ENCODE results near the gene MAML2. TPM values are rescaled to one million over a fixed set of nuclear protein-coding genes. Genes with fewer than 3 reads are reported as not detected.

Gene MAML2
- total and polyA plus RNA-seq, 2 experiments from 2014 or later = 2.0 to 7.1 TPM

GRCh38 chr11:96205460-96205809, 137.6 kb downstream of the MAML2 start (continued):
- no peak for TF ChIP-seq REST (IDR thresholded peaks at IDR 0.05; ENCODE audit: unreplicated experiment)
- TF ChIP-seq ETS1 (IDR thresholded peaks at IDR 0.05) = no peak

- H3K27me3 Mint-ChIP-seq (ENCODE audit: insufficient read depth, low read depth, poor library complexity) = peaks cover 4% of the 10 kb centered on the region
- no peak for DNase-seq (ENCODE audit: low spot score)
Observed at GRCh38 chr11:96204721-96205459, 138.1 kb downstream of the MAML2 start.

More at GRCh38 chr11:96204721-96205459, 138.1 kb downstream of the MAML2 start:
- TF ChIP-seq JUNB (IDR thresholded peaks at IDR 0.05; ENCODE audit: unreplicated experiment) (no peak), POLR2AphosphoS5 (IDR thresholded peaks at IDR 0.05; ENCODE audit: low read depth) (no peak), NANOG (IDR thresholded peaks at IDR 0.05; ENCODE audit: borderline replicate concordance) (no peak), EZH2 (IDR thresholded peaks at IDR 0.05; ENCODE audit: low read depth, unreplicated experiment) (no peak), ZNF114 (CRISPR knock-in tag; IDR thresholded peaks at IDR 0.05) (no peak), ETS1 (IDR thresholded peaks at IDR 0.05) (no peak), ZNF331 (CRISPR knock-in tag; IDR thresholded peaks at IDR 0.05; ENCODE audit: low read depth) (no peak), EZH2phosphoT487 (IDR thresholded peaks at IDR 0.05; ENCODE audit: unreplicated experiment) (no peak), ZNF462 (CRISPR knock-in tag; IDR thresholded peaks at IDR 0.05) (no peak)
- TF ChIP-seq, protein P1, sequence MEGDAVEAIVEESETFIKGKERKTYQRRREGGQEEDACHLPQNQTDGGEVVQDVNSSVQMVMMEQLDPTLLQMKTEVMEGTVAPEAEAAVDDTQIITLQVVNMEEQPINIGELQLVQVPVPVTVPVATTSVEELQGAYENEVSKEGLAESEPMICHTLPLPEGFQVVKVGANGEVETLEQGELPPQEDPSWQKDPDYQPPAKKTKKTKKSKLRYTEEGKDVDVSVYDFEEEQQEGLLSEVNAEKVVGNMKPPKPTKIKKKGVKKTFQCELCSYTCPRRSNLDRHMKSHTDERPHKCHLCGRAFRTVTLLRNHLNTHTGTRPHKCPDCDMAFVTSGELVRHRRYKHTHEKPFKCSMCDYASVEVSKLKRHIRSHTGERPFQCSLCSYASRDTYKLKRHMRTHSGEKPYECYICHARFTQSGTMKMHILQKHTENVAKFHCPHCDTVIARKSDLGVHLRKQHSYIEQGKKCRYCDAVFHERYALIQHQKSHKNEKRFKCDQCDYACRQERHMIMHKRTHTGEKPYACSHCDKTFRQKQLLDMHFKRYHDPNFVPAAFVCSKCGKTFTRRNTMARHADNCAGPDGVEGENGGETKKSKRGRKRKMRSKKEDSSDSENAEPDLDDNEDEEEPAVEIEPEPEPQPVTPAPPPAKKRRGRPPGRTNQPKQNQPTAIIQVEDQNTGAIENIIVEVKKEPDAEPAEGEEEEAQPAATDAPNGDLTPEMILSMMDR (conservative IDR thresholded peaks at IDR 0.05; ENCODE audit: low read depth in 2 of 2) = no peak
- no peak overlapping the region for H3K27ac Mint-ChIP-seq
- H3K9me3 Mint-ChIP-seq = no peaks in the 10 kb centered on the region
- Histone ChIP-seq H3K4me1 (ENCODE audit: insufficient read depth) (peaks cover 23% of the 10 kb centered on the region), H3K36me3 (ENCODE audit: insufficient read depth) (no peaks in the 10 kb centered on the region), H3K79me2 (replicated peaks; ENCODE audit: insufficient read depth) (no peaks in the 10 kb centered on the region), H3K9me2 (ENCODE audit: insufficient read depth) (no peaks in the 10 kb centered on the region), H3K4me2 (no peak overlapping the region), H3K27ac (ENCODE audit: low read depth) (no peak overlapping the region), H4K20me1 (replicated peaks; ENCODE audit: insufficient read depth) (no peaks in the 10 kb centered on the region), H3F3A (replicated peaks; ENCODE audit: low read depth) (no peaks in the 10 kb centered on the region), H3K27me3 (ENCODE audit: insufficient read depth) (no peaks in the 10 kb centered on the region), H3K4me3 (no peak overlapping the region), H2AFZ (no peak overlapping the region)
- no peaks in the 10 kb centered on the region for H3K36me3 Mint-ChIP-seq (ENCODE audit: low read depth)
- peaks cover 37% of the 10 kb centered on the region for H3K4me1 Mint-ChIP-seq
- no peak overlapping the region for H3K4me3 Mint-ChIP-seq
- no peak for ATAC-seq

Data from GM23338 (cell line).